Uterus (tissue), 2 donors: ENCODE measurements around the gene SBF2.

Experiments
- POLR2A ChIP-seq, 2 donors: fragments of 450-650 bp; IDR thresholded peaks; one replicate each; pipeline ENCODE4 v1.6.1; 2016; ENCODE audit warnings: antibody characterized with exemption in 2 of 2, mild to moderate bottlenecking in 1 of 2, moderate library complexity in 1 of 2
- TF ChIP-seq, protein P1 (sequence below), 4 experiments: fragments of 200-600 bp in 2 of 4; fragments of 450-650 bp in 2 of 4; sonication (generic) in 2 of 4; IDR thresholded peaks; one replicate each; pipeline ENCODE4 v1.5.1; 2016 to 2019; ENCODE audit warnings: antibody characterized with exemption in 4 of 4, mild to moderate bottlenecking in 2 of 4, moderate library complexity in 1 of 4

DNA sequence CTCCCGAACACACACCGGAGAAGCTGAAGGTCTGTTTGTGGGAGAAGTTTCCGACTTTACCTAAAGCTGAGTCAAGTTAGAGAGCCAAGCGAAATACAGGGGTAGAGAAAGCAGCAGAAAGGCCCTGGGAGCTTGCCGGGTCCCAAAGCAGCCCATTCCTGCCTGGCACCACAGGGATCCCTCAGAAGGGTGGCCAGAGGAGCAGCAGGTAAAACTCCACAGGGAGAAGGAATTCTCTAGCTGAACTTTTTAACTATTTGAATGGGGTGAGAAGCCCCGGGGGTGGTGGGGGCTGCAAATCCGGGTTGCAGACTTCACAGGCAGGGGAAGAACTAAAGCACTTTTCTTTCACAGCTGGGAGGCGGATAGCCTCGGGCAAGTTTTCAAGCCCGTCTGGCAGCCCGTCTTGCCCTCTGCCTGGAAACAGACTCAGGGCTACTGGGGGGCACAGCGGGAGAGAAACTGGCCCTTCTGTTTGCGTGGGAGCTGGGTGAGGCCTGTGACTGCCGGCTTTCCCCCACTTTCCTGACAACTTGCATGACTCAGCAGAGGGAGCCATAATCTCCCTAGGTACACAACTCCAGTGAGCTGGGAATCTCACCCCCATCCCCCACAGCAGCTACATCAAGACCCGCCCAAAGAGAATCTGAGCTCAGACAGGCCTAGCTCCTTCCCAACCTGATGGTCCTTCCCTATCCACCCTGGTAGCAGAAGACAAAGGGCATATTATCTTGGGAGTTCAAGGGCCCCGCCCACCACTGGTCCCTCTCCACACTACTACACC, 311.0 kb downstream of the SBF2 start:
- TF ChIP-seq POLR2A (IDR thresholded peaks at IDR 0.05), result no peak
- TF ChIP-seq, protein P1, sequence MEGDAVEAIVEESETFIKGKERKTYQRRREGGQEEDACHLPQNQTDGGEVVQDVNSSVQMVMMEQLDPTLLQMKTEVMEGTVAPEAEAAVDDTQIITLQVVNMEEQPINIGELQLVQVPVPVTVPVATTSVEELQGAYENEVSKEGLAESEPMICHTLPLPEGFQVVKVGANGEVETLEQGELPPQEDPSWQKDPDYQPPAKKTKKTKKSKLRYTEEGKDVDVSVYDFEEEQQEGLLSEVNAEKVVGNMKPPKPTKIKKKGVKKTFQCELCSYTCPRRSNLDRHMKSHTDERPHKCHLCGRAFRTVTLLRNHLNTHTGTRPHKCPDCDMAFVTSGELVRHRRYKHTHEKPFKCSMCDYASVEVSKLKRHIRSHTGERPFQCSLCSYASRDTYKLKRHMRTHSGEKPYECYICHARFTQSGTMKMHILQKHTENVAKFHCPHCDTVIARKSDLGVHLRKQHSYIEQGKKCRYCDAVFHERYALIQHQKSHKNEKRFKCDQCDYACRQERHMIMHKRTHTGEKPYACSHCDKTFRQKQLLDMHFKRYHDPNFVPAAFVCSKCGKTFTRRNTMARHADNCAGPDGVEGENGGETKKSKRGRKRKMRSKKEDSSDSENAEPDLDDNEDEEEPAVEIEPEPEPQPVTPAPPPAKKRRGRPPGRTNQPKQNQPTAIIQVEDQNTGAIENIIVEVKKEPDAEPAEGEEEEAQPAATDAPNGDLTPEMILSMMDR (IDR thresholded peaks at IDR 0.05), result no peak
